Measurements from ENCODE around the gene MRTFA.

GRCh38 chr22:40493441-40493840 is 143.1 kb downstream of the MRTFA start:
- TF ChIP-seq ZNF431 (CRISPR knock-in tag; IDR thresholded peaks at IDR 0.05; ENCODE audit: borderline replicate concordance, low read depth), result no peak
- TF ChIP-seq ZSCAN21 (CRISPR knock-in tag; IDR thresholded peaks at IDR 0.05; ENCODE audit: borderline replicate concordance), result no peak
- TF ChIP-seq SIN3A (IDR thresholded peaks at IDR 0.05; ENCODE audit: borderline replicate concordance, low read depth, low read length), result no peak
- TF ChIP-seq MXD4 (CRISPR knock-in tag; IDR thresholded peaks at IDR 0.05), result no peak
- no peak for TF ChIP-seq NR3C1 (CRISPR knock-in tag; IDR thresholded peaks at IDR 0.05)
- no peak for TF ChIP-seq EP300 (IDR thresholded peaks at IDR 0.05; ENCODE audit: low read depth in 2 of 2, low read length in 2 of 2)
- no peak for TF ChIP-seq EP300 (CRISPR knock-in tag; IDR thresholded peaks at IDR 0.05; ENCODE audit: borderline replicate concordance)
- no peak for TF ChIP-seq REST (IDR thresholded peaks at IDR 0.05; ENCODE audit: borderline replicate concordance in 1 of 2, low read depth in 1 of 2, low read length in 2 of 2)
- no peak for TF ChIP-seq NFATC3 (CRISPR knock-in tag; IDR thresholded peaks at IDR 0.05)
- TF ChIP-seq SMAD1 (CRISPR knock-in tag; IDR thresholded peaks at IDR 0.05; ENCODE audit: borderline replicate concordance, low read depth), result no peak

Data from HepG2 (cell line).